HT-29 (cell line): ENCODE results near the gene GM2A. TPM values are rescaled to one million over a fixed set of nuclear protein-coding genes. Genes with fewer than 3 reads are reported as not detected.
"Not testable (repeated sequence)": the region's sequence is repeated elsewhere in the genome, so short reads cannot be mapped to it uniquely, and the experiment has no call there.

Source experiments
- DNase-seq: peaks from one replicate; pipeline ENCODE4 v3.0.0-alpha.2; 2015; ENCODE audit warnings: low spot score
- total RNA-seq: library from RNA; depleted of rRNA; stranded (reverse); fragments of >200 nt; shearing (Covaris generic); gene quantifications from 2 replicates; pipeline ENCODE4 v1.2.3, GENCODE V29; 2014

The GM2A gene
- total RNA-seq, 1 experiment from 2014 or later = 13.0 TPM

DNA sequence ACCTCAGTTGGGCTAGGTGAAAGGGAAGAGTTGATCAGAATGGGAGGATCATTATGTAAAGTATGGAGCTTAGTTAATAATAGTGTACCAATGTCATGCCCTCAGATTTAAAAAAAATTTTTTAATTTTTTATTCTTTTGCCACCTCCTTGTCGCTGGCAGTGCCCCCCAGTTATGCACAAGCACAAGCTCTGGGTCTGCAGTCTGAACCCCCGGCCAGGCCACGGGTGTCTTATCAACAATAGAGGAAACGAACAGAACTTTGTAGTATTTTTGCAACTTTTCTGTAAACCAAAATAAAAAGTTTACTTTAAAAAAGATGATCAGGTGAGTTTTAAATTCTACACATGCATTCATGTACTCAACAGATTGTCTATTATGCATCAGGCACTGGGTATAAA lies 1.4 kb upstream of the GM2A start:
- no peak for DNase-seq

DNA sequence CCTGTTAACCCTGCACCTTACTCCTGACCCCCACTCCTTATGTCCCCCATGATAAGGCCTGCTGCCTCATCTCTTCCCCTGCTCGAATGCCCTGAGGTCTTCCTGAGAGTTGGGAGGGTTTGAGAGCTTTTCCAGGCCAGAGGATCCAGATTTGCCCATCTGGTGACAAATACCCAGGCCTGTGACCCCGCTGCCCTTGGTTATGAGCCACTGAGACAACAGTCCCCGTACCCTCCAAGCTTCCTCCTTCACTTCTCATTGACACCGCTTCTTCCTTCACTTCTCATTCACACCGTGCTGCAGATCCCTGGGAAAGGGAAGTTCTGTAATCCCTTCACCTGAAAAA lies 593 bp downstream of the GM2A start:
- no peak for DNase-seq

DNA sequence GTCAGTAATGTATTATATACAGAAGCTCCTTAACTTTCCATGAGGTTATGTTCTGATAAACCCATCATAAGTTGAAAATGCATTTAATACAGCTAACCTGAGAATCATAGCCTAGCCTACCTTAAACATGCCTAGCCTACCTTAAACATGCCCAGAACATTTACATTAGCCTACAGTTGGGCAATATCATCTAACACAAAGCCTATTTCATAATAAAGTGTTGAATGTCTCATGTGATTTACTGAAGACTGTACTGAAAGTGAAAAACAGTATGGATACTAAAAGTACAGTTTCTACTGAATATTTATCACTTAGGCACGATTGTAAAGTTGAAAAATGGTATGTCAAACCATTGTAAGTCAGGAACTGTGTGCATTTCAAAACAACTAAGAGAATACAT lies 1.6 kb downstream of the GM2A start:
- DNase-seq = no peak

DNA sequence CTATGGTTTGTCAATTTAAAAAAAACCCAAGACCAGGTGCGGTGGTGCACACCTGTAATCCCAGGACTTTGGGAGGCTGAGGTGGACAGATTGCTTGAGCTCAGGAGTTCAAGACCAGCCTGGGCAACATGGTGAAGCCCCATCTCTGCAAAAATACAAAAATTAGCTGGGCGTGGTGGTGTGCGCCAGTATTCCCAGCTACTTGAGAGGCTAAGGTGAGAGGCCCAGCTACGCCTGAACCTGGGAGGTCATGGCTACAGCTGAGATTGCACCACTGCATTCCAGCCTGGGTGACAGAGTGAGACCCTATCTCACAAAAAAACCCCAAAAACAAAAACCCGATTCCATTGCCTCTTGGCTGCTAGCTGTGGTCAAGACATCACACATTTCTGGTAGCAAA lies 2.0 kb downstream of the GM2A start:
- not testable (repeated sequence) for DNase-seq

DNA sequence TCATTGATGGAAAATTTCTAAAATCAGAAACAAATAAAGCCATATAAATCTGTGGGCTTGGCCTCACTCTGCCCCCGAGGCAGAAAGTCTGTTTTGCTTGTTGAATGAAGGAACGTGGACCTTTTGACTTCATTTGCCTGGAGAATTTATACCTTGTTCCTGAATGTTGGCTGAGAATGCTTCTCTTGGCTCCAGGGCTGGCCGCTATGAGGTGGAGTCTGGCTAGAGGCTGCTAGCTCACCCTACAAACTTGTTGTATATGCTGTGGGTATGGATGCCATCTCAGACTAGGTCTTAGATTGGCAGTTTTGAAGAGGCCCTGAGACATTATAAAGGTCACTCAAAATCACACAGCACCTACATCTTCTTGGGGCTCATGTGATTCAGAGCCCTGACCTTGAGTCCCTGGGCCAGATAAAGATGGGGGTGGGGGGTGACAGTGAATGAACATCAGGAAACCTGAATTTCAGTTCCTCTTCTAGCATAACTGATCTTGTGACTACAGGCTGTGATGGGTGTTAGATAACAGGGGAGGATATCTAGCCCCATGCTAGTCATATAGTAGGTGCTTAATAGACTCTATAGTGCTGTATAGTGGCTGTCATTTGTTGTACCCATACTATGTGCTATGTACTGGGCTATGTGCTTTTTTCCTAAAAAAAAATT lies 2.8 kb downstream of the GM2A start:
- DNase-seq = no peak

DNA sequence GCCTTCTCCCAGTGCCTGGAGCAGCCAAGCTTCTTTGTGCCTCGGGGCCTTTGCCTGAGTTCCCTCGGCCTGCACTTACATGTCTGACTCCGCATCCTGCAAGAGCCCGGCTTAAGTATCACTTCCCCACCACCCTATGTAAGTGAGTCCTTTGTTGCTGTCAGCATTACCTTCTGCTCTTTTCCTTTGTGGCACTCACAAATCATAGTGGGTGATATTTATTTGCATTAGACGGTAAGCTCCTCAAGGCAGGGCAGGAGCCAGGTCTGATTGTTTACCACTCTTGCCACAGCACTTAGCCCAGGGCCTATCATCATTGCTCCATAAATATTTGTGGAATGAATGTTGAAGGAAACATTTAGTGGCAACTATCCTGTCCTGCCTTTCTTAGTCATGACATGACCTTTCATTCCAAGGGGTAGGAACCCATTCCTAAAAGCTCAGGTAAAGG lies 4.8 kb downstream of the GM2A start:
- no peak for DNase-seq

DNA sequence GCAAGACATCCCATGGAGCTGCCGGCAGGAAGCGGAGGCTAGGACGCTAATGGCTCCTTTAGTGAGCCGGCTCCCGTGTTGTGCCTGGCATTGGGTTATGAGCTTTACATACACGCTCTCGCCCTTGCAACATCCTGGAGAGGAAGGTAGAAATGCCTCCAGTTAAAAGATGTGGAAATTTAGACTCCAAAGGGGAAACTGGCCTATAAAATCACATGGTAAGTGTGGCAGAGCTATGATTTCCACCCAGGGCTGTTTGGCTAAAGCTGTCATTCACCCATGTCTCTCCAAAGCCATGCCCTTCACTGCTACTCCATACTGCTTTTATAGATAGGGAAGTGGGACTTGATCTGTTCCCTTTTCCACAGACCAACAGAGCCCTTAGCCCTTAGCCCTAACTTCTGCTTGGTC lies 5.2 kb downstream of the GM2A start:
- no peak for DNase-seq

DNA sequence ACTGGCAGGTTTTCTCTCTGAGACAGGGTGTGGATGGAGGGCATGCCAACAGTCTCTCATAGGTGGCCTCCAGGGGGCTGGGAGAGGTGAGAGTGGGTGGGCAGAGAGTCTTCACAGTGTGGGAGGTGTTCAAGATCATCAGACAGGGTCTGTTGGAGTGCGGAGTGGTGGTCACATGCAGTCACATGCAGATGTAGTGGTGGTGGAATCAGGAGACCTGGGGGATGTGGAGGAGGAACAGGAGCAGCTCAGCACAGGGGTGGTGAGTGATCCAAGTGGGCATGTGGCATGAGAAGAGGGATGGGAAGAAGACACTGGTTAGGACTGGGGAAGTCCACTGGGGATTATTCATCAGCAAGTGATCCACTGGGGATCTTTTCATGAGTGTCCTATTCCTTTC lies 5.8 kb downstream of the GM2A start:
- DNase-seq = no peak

DNA sequence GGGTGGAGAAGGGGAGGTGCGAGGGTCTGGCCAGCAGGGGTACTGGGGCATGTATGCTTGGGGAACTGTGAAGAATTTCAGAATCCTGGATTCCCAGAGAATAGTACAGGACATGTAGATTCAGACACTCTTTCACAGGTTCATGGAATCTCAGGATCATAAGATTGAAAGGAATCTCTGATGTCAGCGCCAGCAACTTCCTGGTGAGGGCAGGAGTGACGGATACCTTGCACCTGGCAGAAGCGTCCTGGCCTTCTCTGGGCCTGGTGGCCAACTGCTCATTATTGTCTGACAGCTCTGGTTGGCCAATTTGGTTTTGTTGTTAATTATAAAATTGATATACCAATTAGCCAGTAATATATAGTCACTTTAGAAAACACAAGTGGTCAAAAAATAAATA lies 6.9 kb downstream of the GM2A start:
- DNase-seq = no peak

DNA sequence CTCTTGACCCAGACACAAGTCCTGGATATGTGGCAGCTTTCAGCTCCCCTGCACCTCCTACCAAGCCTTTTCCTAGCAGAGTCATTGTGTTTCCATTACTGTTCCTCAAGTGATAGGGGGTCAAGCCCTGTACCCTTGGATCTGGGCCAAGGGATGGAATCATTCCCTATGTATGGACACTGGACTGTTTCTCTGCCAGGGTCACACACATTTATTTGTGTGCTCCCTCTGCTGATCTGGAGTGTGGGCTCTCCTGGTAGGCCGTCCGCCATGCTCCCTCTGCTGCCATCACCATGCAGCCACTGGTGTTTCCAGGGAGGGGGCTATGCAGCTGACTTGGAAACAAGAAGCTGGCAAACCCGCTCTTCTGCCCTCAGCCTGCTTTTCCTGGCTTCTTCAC lies 9.5 kb downstream of the GM2A start:
- no peak for DNase-seq

DNA sequence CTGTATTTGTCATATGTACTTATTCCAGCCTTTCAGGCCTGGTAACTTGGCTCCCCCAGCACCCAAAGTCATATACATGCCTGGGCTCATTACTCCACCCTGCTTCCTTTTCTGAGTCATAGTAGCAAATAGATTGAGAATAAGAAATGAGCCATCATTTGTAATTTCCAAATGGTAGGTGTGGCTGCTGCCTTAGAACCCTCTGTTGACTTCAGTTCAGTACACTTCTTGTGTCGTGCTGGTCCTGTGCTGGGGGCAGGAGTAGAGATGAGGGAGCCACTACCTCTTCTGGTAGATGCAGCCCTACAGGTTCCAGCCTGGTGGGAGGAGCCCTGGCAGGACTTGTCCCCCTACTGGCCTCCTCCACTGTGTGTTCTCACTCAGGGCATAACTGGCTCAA lies 11.1 kb downstream of the GM2A start:
- peak; percentile 28 for DNase-seq

DNA sequence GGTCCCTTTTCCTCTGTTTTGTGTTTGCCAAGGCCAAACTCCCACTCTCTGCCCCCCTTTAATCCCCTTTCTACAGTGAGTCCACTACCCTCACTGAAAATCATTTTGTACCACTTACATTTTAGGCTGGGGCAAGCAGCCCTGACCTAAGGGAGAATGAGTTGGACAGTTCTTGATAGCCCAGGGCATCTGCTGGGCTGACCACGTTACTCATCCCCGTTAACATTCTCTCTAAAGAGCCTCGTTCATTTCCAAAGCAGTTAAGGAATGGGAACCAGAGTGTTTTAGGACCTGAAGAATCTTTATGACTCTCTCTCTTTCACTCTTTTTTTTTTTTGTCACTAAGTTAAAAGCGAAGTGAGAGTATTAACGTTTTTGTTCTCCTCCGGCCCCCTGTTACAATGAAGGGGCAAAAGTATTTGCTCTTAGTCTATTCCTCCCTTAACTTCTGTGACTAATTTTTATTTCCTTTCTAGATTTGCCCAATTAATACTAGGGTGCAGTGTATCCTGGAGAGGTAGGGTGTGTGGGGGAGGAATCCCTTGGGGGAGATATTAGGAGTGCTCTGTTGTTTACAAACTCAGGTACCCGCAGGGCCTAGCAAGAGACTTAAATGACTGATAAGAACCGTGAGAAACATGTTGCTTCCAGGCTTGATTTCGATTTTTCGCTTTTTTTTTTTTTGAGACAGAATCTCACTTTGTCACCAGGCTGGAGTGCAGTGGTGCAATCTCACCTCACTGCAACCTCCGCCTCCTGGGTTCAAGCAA lies 14.7 kb downstream of the GM2A start:
- no peak for DNase-seq

DNA sequence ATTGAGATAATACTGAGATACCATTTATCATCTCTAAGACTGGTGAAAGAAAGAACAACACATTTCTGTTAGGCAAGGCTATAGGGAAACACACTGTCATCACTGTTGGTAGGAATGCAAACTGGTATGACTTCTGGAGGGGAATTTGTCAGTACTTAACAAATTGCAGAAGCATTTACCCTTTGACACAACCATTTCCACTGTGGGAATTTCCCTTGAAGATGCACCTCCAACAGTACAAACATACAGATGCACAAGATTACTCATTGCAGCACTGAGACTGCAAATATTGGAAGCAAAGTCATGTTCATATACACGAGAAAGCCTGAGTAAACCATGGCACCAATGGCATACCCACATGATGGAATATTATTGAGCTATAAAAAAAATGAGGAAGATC lies 17.6 kb downstream of the GM2A start:
- DNase-seq = no peak

DNA sequence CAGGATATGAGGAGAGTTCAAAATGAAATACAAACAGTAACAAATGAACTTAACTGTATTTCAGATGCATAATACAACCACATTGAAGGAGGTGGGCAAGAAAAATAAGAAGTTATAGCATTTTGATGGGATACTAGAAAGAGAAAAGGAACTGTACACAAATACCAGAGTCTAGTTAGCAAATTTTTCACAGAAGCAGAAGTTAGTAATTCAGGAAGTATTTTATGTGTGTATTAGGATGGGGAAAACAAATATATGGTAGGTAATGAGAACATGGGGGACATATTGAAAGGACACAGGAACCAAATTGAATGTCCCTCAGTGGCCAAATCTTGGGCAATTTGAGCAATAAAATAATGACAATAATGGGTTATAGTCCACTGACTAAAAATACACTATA lies 18.4 kb downstream of the GM2A start:
- no peak for DNase-seq

DNA sequence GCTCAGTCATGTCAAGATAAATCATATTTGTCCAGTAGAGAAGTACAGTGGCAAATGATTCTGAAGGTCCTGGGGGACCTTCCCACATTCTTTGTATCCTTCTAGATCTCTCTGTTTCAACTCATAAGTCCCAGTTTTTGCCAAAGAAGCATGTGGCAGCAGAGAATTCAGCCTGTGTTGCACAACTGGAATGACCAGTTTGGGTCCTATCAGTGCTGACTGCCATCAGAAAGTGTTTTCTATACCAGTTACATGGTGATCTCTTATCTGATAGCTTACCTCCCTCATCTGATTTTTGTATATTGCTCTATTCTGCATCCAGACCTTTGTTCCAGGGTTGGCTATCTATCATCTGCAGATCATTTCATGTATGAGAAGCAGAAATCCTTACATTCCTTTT lies 21.7 kb downstream of the GM2A start:
- DNase-seq = no peak

DNA sequence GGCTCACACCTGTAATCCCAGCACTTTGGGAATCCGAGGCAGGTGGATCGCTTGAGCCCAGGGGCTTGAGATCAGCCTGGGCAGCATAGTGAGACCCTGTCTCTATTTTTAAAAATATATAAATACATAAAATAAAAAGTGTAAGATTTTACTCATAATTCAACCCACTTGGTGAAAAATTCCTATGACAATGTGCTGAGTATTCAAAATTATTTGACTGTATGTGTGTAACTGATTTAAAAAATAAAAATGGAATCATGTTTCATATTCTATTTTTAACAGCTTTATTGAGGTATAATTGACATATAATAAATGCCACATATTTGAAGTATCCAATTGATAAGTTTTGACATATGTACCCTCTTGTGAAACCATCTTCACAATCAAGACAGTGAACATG lies 22.8 kb downstream of the GM2A start:
- no peak for DNase-seq

DNA sequence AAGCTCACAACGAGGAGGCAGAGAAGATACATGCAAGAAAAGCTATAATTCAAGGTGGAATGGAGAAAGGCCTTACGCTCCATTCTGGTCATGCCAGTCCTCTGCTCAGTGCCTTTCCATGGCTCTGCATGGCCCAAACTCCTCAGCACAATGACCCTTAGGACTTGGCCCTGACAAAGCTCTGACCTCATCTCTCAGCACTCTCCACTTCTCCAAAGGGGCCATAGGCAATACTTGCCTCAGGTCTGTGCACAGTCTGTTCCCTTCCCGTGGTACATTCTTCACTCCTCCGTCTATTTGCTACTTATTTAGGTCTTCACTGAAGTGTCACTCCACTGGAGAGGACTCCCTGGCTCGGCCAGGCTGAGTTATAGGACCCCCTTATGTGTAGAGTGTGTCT lies 25.9 kb downstream of the GM2A start:
- DNase-seq = no peak

DNA sequence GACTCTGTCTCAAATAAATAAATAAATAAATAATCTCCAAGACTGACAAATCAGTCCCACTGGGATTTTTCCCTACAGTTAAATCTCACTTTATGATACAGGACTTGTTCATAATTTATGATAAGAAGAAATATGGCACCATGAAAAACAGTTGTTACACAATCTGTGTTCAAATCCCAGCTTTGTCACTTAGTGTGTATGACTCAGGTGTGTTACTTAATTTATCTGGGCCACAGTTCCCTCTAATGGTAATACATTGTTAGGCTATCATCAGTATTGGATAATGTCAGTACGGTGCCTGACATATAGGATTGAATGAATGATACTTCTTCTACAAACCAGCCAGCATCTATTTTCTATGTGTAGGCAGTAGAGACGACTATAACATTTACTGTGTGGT lies 27.5 kb downstream of the GM2A start:
- DNase-seq = no peak

DNA sequence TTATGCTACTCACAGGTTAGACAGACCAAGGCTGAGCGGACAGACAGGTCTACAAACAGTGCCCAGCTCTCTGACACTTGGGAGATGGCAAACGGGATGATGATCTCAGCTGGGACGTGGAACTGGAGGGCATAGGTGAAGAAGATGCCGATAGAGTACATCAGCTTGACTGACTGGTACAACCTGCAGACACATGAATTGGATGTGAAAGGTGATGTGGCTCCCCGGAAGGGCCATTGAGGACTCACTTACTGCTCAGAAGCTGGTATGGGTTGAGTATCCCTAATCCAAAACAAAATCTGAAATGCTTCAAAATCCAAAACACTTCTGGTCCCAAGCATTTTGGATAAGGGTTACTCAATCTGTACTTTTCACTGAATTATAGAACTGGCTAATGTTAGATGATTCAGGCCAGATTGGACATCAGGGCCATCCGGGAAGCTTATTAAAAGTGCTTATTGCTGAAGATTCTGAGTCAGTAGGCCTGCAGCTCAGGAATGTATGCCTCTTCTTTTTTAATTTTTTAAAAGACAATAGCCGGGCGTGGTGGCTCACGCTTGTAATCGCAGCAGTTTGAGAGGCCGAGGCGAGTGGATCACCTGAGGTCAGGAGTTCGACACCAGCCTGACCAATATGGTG lies 28.1 kb downstream of the GM2A start:
- DNase-seq = no peak

DNA sequence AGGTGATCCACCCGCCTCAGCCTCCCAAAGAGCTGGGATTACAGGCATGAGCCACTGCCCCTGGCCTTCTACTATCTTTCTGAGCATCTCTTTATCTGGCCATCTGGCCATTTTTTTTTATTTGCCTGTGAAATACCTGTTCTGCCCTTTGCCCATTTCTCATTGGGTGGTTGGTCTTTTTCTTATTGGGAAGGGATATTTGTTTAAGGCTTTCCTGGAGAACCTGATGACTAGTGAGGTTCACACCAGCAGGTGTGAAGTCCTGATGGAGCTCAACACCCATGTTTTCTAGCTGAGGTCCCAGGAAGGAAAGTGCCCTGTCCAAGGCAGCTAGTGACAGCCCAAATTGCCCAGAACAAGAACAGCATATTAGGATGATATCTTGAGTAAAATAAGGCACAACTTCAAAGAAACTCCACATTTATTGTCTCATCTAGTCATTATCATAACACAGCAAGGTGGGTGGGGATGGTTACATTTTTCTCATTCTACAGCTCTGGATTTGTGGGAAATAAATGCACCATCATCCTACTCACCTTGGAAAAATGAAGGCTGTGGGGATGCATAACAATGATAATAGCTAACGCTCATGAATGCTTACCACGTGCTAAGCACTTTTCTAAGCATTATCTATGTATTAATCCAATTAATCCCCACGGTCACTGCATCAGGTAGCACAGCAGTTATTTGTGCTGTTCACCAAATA lies 30.3 kb downstream of the GM2A start:
- DNase-seq = no peak

DNA sequence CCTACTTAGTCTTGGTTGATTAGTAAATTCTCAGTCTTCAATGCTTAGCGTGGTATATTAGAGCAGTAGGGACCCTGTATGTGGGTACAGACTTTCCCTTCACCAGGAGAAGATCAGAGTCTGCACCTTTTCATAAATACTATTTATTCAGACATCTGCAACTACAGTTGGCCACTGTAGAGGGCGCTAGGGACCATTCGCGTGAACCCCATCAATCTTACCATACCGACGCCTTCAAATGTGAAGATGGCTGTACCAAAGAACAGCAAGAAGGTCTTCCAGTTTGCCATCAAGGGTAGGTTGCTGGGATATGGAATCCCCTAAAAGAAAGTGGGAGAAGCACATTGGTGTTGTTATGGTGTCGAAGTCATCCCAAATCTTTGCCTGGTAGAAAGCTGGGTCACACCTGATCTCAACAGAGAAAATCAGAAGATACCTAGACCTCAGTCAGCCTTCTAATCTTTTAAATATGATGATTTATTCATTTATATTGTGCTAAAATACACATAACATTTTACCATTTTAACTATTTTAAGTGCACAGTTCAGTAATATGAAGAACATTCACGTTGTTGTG lies 31.5 kb downstream of the GM2A start:
- no peak for DNase-seq

DNA sequence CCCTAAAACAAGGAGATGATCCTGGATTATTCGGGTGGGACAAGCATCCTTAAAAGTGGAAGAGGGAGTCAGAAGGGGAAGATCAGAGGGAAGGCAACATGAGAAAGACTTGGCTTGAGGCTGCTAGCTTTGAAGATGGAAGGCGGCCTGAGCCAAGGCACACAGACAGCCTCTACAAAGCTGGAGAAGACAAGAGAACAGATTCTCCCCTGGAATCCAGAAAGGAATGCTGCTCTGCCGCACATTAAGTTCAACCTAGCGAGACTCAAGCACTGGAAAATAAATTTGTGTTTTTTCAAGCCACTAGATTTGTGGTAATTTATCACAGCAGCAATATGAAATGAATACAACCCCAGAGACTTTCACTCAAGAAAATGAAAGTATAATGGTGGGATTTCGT lies 32.7 kb downstream of the GM2A start:
- DNase-seq = no peak
